HG03066 (cell line): ENCODE data around the gene TIGD4.
"Not testable (repeated sequence)": the region's sequence is repeated elsewhere in the genome, so short reads cannot be mapped to it uniquely, and the experiment has no call there.

Experiments used
- ATAC-seq: cut with Tn5 transposase; IDR thresholded peaks from one replicate; pipeline ENCODE4 v1.9.1; 2021; ENCODE audit warnings: low read depth; ENCODE audit not compliant: unreplicated experiment

TIGD4 gene

DNA sequence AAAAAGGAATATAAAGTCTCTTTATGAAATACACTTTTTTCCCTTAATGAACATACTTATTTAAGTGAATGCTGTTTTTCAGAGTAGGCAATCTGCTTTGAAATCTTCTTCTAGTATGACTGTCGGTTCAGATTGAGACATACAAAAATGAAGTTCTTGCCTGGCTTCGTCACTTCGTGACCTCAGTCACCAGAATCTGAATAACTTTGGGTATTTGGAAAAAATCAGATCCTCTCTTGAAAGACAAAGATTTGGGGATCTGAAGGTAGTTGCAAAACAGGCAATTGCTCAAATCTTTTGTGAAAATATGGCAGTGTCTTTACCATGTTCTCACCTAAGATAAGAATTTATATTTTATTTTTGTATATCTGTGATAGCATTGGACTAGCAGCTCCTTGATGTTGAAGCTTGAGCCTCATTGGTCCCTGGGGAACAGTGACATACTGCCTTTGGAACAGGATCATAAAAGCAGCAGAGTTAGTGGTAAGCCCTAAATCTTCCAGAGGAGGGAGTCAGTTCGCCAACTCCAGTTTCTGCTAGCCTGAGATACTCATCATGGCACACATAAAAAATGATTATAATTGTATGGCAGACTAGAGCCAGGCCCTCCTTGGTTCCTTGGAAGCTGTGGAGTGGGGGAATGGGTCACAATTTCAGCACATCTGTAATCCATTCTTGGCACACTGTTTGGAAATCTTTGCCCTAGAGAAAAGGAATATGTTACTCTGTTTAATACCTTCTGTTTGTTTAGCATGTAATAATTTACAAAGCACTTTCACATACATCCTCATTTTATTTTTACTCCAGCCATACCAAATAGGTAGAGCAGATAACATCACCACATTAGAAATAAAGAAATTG lies 5.2 kb upstream of the TIGD4 start:
- ATAC-seq, result no peak

GRCh38 chr4:152780267-152780778 lies 793 bp upstream of the TIGD4 start:
- ATAC-seq, result no peak

GRCh38 chr4:152778656-152779512 lies 646 bp downstream of the TIGD4 start:
- no peak for ATAC-seq

DNA sequence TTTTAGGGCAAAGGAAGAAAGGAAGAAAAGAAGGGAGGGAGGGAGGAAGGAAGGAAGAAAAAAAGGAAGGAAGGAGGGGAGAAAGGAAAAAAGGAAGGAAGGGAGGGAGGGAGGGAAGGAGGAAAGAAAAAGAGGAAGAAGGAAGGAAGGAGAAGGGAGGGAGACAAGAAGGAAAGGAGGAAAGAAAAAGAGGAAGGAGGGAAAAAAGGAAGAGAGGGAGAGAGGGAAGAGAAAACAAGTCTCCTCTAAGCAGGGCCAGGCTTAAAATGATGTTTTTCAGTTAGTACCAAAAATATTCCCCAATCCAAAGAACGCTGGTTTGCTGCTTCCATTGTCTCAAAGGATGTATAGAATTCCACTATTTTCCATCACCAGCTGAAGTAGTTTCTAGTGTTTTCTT lies 2.0 kb downstream of the TIGD4 start:
- ATAC-seq, result no peak

DNA sequence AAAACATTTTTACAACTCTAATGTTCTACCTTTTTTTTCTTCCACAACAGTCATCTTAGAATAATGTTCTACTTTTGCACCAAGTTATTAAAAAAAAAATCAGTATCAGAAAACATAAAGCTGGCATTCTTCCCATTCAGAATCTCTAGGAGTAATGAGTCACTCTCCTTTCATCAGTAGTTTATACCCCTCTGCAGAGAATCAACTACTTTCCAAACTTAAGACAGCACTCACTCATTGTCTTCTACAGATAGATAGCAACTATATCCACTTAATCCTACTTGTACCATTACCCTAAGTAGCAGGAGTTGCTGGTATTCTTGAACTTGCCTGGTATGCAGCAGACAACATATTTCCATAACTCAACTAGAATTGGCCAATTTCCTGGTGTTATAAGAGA lies 3.2 kb downstream of the TIGD4 start:
- ATAC-seq, result no peak

DNA sequence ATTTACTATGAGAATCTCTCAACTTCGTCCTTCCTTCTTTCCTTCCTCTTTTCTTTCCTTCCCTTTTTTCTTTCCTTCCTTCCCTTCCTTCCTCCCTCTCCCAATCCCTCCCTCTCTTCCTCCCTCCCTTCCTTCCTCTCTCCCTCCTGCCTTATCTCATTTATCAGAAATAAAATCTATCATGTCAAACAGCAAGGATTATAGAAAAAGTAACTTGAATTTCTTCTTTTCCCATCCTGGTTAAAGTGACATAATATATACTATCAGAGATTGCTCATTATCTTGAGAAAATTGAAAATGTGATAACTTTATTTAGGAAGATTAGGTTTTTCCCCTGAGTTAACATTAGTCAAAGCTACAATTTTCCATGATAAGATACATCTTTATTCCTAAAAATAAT lies 5.6 kb downstream of the TIGD4 start:
- no peak for ATAC-seq

- no peak for ATAC-seq
These were observed 6.2 kb downstream of the TIGD4 start for GRCh38 chr4:152773339-152773738.

DNA sequence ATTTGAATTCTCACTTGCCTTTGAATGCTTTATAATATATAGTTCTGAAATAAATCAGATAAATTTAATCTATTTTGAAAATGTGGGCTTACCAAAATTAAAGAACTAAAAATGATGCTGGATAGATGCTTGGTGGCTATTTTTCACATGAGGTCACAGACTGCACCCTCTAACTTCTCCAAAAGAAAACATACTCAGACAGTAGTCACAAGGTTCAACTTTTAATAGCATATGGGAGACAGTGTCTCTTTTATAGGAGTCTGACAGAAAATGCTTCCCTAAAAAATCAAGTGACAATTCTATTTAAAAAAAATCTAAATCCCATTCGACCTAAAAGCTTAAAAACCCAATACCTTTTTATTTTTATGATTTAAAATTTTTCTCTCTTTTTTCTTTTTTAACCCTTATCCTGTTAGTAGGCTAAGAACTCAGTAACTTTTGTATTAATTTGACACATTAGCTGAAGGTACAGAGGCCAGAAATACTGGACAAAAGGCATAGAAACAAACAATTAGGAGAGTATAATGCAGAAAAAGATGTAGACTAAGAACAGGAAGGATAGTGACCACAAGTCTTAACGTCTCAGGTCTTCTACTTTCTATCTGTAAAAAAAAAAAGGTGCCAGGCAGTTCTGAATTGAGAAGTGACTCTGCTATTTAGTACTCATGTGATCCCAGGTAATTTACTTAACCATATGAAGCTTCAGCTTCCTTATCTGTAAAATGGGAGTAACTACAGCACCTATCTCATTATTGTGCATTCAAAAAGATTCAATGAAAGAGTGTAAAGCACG lies 7.6 kb downstream of the TIGD4 start:
- ATAC-seq, result peak; percentile 77

- not testable (repeated sequence) for ATAC-seq
These were observed 14.3 kb downstream of the TIGD4 start for GRCh38 chr4:152765069-152765737.

- ATAC-seq, result no peak
These were observed 15.7 kb downstream of the TIGD4 start for GRCh38 chr4:152763796-152764195.

DNA sequence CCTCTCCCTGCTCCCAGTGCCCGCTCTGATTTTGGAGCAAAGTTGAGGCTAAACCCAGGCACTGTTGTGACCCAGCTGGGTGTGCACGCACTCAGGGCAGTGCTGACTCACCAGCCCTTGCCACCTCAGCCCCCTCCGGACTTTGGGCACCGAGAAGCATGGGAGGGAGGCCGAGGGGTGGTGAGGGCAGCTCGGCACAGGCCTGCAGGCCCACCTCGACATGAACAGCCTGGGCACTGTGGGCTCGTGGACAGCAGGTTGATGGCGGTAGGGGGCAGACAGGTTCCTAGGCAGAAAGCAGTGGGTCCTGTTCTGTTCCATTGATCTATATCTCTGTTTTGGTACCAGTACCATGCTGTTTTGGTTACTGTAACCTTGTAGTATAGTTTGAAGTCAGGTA lies 30.9 kb downstream of the TIGD4 start:
- ATAC-seq, result no peak

GRCh38 chr4:152747444-152747843 lies 32.1 kb downstream of the TIGD4 start:
- no peak for ATAC-seq

DNA sequence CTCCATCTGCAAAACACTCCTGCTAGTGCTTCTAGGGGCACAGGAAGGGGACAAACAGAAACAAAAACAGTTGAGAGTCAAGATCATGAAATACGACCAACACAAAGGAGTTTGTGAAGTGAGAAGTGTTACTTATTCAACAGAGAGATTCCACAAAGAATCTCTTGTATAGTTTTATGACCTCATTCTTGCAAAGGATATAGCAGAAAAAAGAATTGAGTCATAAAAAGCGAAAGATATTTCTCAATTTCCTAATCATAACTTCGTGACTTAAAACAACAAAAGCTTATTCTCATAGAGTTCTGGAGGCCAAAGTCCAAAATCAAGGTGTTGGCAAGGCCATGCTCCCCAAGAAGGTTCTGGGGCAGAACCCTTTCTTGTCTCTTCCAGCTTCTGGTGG lies 40.7 kb downstream of the TIGD4 start:
- ATAC-seq, result no peak

GRCh38 chr4:152735906-152736305 lies 43.6 kb downstream of the TIGD4 start:
- ATAC-seq, result no peak

DNA sequence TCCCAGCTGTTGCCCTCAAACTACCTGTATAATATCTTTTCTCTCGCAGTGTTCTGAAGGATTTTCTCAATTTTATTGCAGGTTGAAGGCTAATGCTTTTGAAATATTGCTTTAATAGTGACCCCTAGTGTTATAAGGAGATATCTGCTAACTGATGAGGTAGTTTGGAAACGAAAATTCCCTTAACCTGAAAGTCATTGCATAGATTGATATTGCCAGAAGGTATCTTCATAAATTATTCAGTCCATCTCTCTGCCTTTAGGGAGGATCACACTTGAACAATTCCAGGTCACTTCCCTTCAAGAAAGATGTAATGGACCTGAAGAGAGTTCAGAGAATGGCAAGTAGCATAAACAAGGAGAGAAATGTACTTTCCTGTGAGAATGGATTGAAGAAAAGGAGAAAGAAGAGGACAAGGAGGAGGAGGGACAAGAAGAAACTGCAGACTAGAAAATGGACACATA lies 44.1 kb downstream of the TIGD4 start:
- no peak for ATAC-seq

- ATAC-seq, result no peak
These were observed 44.9 kb downstream of the TIGD4 start for GRCh38 chr4:152734699-152735050.

- no peak for ATAC-seq
These were observed 45.4 kb downstream of the TIGD4 start for GRCh38 chr4:152734015-152734698.

DNA sequence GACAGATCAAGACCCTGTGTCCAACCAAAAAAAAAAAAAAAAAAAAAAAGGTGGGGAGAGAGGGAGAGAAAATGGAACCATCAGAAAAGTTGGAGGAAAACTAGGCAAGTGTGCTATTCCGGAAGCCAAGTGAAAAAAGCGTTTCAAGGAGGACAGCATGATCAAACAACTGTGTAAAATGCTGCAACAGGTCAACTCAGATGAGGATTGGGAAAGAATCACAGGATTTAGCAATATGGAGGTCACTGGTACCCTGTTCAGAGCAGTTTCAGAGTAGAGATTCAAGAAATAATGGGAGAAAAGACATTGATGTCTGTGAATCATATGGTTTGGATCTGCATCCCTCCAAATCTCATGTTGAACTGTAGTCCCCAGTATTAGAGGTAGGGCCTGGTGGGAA lies 47.5 kb downstream of the TIGD4 start:
- ATAC-seq, result no peak

DNA sequence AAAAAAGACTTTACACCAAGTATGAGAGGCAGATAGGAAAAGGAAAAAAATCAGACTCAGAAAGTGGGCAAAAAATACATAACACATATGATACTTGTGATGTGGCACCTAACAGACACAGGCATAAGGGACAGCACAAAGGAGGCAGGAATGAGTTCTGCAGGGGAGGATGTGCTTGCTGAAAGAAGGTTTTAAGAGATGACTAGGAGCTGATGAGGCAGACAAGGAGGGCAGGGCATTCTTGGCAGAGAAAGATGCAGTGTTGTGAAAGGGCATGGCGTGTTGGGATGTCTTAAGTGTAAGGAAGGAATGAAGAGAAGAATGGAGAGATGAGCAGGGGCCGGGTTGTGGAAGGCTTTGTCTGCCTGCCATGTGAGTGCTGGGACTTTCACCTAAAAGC lies 50.1 kb downstream of the TIGD4 start:
- ATAC-seq, result no peak

GRCh38 chr4:152728343-152728742 lies 51.2 kb downstream of the TIGD4 start:
- ATAC-seq, result no peak
